Astrocyte (in vitro differentiated cells and primary cell): Measurements from ENCODE around the gene CSF2RB. TPM values are rescaled to one million over a fixed set of nuclear protein-coding genes. Genes with fewer than 3 reads are reported as not detected.

Experiments used
- DNase-seq: peaks from one replicate; pipeline ENCODE4 v3.0.0-alpha.2; 2010; ENCODE audit warnings: low read depth
- FAIRE-seq: peaks from 2 replicates; lab custom pipeline; 2011; peaks lifted over from hg19 to GRCh38; lab: Jason Lieb, UNC
- H2AFZ ChIP-seq: 2 replicates; pipeline ENCODE4 v1.6.0; 2012; ENCODE audit warnings: low read depth, low read length, inconsistent platforms
- H3K27ac ChIP-seq: 2 replicates; pipeline ENCODE4 v1.5.1; 2011; ENCODE audit warnings: low read depth, low read length, inconsistent platforms
- H3K27me3 ChIP-seq: 2 replicates; pipeline ENCODE4 v1.6.0; 2011; ENCODE audit warnings: low read length, inconsistent platforms; ENCODE audit not compliant: insufficient read depth
- H3K36me3 ChIP-seq: 2 replicates; pipeline ENCODE4 v1.5.1; 2011; ENCODE audit warnings: low read length, inconsistent platforms; ENCODE audit not compliant: insufficient read depth
- H3K4me1 ChIP-seq: 2 replicates; pipeline ENCODE4 v1.5.1; 2011; ENCODE audit warnings: low read length, inconsistent platforms; ENCODE audit not compliant: insufficient read depth
- H3K4me2 ChIP-seq: 2 replicates; pipeline ENCODE4 v1.6.0; 2012; ENCODE audit warnings: low read length, inconsistent platforms
- H3K4me3 ChIP-seq: 2 replicates; pipeline ENCODE4 v1.5.1; 2011; ENCODE audit warnings: low read depth, mild to moderate bottlenecking, low read length, inconsistent platforms; ENCODE audit not compliant: insufficient read depth
- H3K79me2 ChIP-seq: 2 replicates; pipeline ENCODE4 v1.6.0; 2012; ENCODE audit warnings: mild to moderate bottlenecking, low read length, inconsistent platforms; ENCODE audit not compliant: insufficient read depth
- H3K9ac ChIP-seq: 2 replicates; pipeline ENCODE4 v1.6.0; 2012; ENCODE audit warnings: mild to moderate bottlenecking, low read length, inconsistent platforms
- H3K9me3 ChIP-seq: 2 replicates; pipeline ENCODE4 v1.5.1; 2012; ENCODE audit warnings: low read depth, mild to moderate bottlenecking, low read length, inconsistent platforms; ENCODE audit not compliant: insufficient read depth
- H4K20me1 ChIP-seq: 2 replicates; pipeline ENCODE4 v1.6.0; 2012; ENCODE audit warnings: low read length, inconsistent platforms; ENCODE audit not compliant: insufficient read depth
- H3K27ac Mint-ChIP-seq: one replicate; pipeline ENCODE4 v1.8.0; 2021; ENCODE audit warnings: mild to moderate bottlenecking, mixed read lengths; ENCODE audit not compliant: unreplicated experiment
- H3K27me3 Mint-ChIP-seq: one replicate; pipeline ENCODE4 v1.8.0; 2021; ENCODE audit warnings: low read depth, mixed read lengths; ENCODE audit not compliant: unreplicated experiment
- H3K36me3 Mint-ChIP-seq: one replicate; pipeline ENCODE4 v1.8.0; 2021; ENCODE audit warnings: low read depth, mixed read lengths; ENCODE audit not compliant: unreplicated experiment
- H3K4me1 Mint-ChIP-seq: one replicate; pipeline ENCODE4 v1.8.0; 2021; ENCODE audit warnings: low read depth, mixed read lengths; ENCODE audit not compliant: unreplicated experiment
- H3K4me3 Mint-ChIP-seq: one replicate; pipeline ENCODE4 v1.8.0; 2021; ENCODE audit warnings: mild to moderate bottlenecking, moderate library complexity, mixed read lengths; ENCODE audit not compliant: unreplicated experiment
- H3K9me3 Mint-ChIP-seq: one replicate; pipeline ENCODE4 v1.8.0; 2021; ENCODE audit warnings: mild to moderate bottlenecking, mixed read lengths; ENCODE audit not compliant: unreplicated experiment
- CTCF ChIP-seq: IDR thresholded peaks from 2 replicates; pipeline ENCODE4 v1.5.1; 2011; ENCODE audit warnings: low read depth, mild to moderate bottlenecking, inconsistent platforms, low read length, moderate library complexity; ENCODE audit not compliant: insufficient read depth
- EZH2 ChIP-seq: IDR thresholded peaks from 2 replicates; pipeline ENCODE4 v1.6.1; 2012; ENCODE audit warnings: mild to moderate bottlenecking, low read length, inconsistent platforms; ENCODE audit not compliant: insufficient read depth
- total RNA-seq: library from RNA; stranded (reverse); gene quantifications from 2 replicates; pipeline ENCODE4 v1.2.1, GENCODE V29; 2021

CSF2RB gene
- total RNA-seq, 1 donor from 2014 or later: 0.09 TPM

GRCh38 chr22:36902143-36902926, 11.1 kb upstream of the CSF2RB start:
- Mint-ChIP-seq H3K4me1 (no peaks in the 10 kb centered on the region), H3K27ac (no peak overlapping the region), H3K27me3 (peaks cover 43% of the 10 kb centered on the region), H3K9me3 (peaks cover 15% of the 10 kb centered on the region), H3K4me3 (no peak overlapping the region), H3K36me3 (peaks cover 7% of the 10 kb centered on the region)
- TF ChIP-seq CTCF: no peak
- TF ChIP-seq EZH2: no peak
- Histone ChIP-seq H3K9me3 (peaks cover 3% of the 10 kb centered on the region), H4K20me1 (no peaks in the 10 kb centered on the region), H3K27ac (no peak overlapping the region), H3K27me3 (peaks cover 4% of the 10 kb centered on the region), H3K9ac (no peak overlapping the region), H3K4me3 (no peak overlapping the region), H3K4me2 (no peak overlapping the region), H2AFZ (no peak overlapping the region), H3K4me1 (no peaks in the 10 kb centered on the region), H3K79me2 (no peaks in the 10 kb centered on the region), H3K36me3 (no peaks in the 10 kb centered on the region)
- no peak for DNase-seq
- no peak for FAIRE-seq

GRCh38 chr22:36904260-36904880, 9.1 kb upstream of the CSF2RB start:
- Histone ChIP-seq H3K27ac (no peak overlapping the region), H3K4me3 (no peak overlapping the region), H3K4me2 (no peak overlapping the region), H3K27me3 (peaks cover 4% of the 10 kb centered on the region), H2AFZ (no peak overlapping the region), H3K9me3 (peaks cover 3% of the 10 kb centered on the region), H3K36me3 (no peaks in the 10 kb centered on the region), H3K9ac (no peak overlapping the region), H3K4me1 (no peaks in the 10 kb centered on the region), H3K79me2 (no peaks in the 10 kb centered on the region), H4K20me1 (no peaks in the 10 kb centered on the region)
- Mint-ChIP-seq H3K4me1 (no peaks in the 10 kb centered on the region), H3K4me3 (no peak overlapping the region), H3K36me3 (peaks cover 7% of the 10 kb centered on the region), H3K9me3 (peaks cover 17% of the 10 kb centered on the region), H3K27ac (no peak overlapping the region), H3K27me3 (peaks cover 29% of the 10 kb centered on the region)
- DNase-seq (no peak), FAIRE-seq (no peak)
- TF ChIP-seq CTCF: no peak
- TF ChIP-seq EZH2: no peak
